Measurements from ENCODE around the gene S100B.
"Not testable (repeated sequence)": the region's sequence is repeated elsewhere in the genome, so short reads cannot be mapped to it uniquely, and the experiment has no call there.

Gene S100B

DNA sequence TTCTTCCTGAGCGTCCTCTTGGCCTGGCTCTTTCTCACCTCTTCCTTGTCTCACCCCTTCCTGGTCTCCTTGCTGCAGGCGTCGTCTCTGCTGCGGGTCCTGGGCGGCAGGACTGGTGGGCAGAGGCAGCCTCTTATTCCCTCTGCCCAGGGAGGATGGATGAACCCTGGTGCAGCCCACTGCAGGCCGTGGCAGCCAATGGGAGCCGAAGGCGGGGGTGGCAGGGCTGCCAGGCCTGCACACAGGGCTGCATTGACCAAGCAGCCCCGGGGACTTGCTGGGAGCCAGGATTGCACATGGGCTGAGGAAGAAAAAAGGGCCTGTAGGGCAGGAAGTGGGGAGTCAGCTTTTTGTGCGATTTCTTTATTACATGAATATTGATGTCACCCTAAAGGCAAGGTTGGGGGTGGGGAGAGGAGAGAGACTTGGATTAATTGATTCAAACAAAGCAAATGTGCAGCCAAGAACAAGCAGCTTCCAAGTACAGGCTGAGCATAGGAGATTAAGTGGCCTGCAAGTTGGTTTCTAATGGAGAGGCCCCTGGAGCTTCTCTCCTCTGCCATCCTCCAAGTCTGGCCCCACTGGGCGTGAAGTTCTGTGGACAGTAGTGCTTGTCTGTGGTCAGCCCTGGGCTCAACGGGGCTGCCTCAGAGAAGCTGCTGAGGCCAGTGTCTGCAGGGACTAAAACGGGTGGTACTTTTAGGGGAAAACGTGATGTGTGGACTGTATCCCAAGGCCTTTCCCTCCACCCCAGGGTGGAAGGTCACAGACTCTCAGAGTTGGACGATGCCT is at the start of gene S100B:
Gene S100B (minus strand): TSS at position 108 of the 792 bp plus-strand sequence. CDS start 2,667 bp downstream, outside the sequence.
- no peak for DNase-seq (ENCODE audit: low read depth)

DNA sequence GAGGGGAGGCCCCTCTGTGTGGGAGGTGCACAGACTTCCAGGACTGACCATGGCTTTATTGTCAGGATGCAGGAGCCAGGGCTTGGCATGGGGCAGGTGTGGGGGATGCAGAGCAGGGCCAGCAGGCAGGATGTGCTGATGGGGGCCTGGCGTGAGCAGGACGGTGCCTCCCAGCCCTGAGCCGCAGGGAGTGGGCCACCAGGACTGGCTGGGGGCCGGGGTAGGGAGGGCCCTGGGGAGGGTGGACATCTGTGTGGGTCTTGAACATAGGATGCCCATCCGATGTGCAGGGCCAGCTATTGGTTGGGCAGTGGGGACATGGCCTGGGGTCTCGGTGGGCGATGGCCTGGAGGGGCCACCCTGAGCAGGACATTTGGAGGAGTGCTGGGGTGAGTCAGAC is 46.2 kb upstream of the S100B start:
- DNase-seq (ENCODE audit: low read depth), result no peak

DNA sequence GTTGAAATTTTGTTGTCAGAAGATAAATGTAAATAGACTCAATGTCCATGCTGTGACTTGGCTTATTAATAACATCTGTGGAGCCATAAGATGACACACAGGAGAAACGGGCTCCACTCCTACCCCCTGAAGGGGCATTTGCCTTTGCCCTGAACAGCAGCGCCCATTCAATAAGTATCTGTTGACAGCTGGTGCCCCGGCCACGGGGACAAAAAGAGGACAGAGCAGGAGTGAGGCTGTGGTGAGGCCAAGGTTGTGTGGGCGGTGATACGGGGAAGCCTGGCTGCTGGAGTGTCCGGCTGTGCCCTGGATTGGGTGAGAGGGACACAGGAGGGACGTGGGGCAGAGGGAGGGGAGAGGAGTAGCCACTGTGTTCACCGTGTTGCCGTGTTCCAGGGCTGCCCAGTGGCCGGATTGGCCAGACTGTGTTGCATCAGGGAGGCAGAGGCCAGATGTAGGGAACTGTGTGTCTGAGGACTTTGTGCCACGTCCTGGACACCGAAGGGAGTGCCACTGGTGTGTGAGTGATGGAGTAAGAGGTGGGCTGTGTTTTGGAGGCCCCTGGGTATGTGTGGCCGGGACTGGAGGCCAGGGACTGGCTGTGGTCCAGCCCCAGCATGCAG is 45.7 kb upstream of the S100B start:
- DNase-seq (ENCODE audit: low read depth), result no peak

DNA sequence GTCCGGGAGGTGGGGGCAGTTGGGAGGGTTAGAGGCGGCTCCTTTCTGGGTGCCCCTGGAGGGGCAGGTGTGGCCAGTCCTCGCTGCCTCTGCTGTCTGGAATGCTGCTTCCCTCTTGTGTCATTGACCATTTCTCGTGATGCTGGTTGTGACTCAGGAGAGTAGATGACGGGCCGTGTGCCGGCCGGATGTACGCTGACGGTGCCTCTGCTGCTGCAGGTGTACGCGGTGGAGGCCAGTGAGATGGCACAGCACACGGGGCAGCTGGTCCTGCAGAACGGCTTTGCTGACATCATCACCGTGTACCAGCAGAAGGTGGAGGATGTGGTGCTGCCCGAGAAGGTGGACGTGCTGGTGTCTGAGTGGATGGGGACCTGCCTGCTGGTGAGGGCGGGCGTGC is 44.5 kb upstream of the S100B start:
- no peak for DNase-seq (ENCODE audit: low read depth)

DNA sequence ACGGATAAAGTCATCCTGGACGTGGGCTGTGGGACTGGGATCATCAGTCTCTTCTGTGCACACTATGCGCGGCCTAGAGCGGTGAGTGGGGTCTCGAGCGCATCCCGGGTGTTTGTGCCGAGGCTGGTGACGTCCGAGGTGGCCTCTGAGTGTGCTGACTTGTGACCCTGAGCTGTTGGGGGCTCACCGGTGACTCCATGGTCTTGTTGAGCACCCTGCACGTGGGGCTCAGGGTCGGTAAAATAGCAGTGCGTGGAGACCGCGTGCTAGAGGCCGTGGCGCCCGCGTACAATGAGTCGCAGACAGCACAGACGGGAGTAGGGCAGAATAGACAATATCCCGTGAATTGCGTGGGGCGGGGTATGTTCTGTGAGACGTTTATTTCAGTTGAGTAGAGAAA is 43.7 kb upstream of the S100B start:
- no peak for DNase-seq (ENCODE audit: low read depth)

DNA sequence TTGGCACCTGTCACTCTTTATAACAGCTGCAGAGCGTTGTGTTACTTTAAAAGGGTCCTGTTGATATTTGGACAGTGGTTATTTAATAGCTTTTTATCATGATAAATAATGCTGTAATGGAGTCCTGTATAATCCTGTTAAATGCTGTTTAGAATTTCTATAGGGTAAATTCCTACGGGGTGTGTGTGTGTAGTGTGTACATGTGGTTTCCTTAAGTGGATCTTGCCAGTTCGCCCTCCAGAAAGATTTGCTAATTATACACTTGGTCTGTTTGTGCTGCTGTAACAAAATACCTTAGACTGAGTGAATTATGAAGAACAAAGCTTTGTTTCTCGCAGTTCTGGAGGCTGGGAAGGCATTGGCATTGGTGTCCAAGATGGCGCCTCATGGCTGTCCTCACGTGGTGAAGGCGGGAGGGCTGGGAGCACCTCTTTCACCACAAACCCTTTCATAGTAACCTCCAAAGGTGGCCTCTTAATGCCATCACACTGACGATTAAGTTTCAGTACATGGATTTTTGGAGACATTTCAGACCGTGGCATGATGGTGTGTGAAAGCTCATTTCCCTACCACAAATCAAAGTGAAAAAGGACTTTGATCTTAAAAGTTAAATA is 41.8 kb upstream of the S100B start:
- no peak for DNase-seq (ENCODE audit: low read depth)

DNA sequence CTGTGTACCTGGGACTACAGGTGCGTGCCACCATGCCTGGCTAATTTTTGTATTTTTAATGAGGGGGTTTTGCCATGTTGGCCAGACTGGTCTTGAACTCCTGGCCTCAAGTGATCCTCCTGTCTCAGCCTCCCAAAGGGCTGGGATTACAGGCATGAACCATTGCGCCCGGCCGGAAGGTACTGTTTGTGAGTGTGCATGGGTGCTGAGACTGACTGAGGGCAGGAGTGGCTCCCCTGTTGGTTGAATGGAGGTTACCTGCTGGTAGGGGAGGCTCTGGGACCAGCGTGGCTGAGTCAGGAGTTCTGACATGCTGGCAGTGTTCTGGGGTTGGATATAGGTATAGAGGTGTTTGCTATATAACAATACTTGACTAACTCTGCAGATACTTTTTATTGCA is 41.0 kb upstream of the S100B start:
- no peak for DNase-seq (ENCODE audit: low read depth)

DNA sequence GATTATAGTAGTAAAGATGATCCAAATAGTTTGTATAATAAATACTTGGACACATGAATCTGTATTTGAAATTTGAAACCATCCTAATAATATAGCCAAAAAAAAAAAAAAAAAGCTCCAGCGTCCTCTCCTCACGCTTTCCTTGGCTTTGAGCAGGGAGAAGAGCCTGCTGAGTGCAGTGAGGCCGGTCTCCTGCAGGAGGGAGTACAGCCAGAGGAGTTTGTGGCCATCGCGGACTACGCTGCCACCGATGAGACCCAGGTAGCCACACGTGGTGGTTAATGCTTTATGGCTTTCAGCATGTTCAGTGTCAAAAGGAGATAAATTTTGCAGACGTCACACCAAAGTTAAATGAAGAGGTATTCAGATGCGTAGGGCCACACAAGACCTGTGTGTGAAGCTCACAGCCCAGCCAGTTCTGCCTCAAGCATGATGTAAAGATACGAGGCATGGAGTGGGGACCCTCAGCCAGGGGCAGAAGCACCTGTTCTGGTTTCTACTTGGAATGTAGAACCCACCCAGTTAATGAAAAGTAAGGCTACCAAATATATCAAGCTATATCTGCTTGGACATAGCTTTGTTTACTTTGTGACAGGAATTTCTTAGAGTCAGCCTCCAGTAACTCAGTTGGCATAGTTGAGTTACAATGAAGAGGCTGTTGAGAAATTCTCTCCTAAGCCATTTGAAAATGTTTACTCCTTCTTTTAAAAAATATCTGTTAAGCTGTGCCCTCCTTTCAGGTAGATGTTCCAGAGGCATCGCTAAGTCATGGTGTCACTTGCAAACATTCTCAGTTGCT is 38.7 kb upstream of the S100B start:
- no peak for DNase-seq (ENCODE audit: low read depth)

DNA sequence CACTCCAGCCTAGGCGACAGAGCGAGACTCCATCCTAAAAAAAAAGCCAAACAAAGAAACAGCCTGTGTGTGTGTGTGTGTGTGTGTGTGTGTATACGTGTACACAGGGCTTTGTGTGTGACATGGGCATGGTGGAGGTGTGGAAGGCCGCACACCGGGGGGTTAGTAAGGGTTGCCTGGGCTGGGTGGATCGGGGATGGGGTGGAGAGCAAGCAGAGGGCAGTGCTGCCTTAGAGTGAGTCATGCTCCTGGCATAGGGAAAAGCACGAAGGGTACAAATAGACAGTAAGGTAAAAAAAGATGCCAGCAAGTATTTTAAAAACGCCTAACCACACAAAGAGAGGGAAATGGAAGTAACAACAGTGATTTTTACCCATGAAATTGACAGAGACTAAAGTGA is 36.8 kb upstream of the S100B start:
- DNase-seq (ENCODE audit: low read depth), result no peak

DNA sequence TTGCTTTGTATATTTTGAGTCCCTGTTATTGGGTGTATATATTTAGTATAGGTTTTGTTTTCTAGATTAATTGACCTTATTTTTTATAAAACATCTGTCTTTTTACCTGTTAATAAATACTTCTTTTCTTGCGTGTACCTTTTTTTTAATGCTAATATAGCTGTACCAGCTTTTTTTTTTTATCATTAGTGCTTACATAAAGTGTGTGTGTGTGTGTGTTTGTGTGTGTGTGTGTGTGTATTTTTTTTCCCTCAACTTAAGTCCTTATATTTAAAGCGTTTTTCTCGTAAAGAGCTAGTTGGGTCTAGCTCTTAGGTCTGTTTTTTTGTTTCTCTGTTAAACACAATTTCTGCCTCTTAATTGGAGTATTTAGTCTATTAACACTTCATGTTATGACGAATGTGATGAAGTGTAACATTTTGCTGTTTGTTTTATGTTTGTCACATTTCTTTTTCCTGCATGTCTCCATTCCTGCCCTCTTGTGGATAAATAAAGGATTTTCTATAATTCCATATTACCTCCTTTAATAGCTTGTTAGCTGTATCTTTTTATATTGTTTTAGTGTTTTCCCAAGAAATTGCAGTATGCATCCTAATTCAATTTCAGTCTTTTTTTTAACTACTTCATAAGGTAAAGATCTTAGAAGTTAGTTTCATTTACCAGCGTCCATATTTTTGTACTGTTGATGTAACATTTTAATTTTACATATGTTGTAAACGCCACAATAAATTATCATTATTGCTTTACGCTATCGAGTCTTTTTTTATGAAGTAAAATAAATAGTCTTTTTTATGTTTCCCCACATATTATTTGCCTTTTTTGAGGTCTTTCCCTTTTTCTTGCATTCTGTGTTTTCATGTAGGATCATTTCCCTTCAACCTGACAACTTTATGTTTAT is 34.9 kb upstream of the S100B start:
- peak; percentile 56 for DNase-seq (ENCODE audit: low read depth)

DNA sequence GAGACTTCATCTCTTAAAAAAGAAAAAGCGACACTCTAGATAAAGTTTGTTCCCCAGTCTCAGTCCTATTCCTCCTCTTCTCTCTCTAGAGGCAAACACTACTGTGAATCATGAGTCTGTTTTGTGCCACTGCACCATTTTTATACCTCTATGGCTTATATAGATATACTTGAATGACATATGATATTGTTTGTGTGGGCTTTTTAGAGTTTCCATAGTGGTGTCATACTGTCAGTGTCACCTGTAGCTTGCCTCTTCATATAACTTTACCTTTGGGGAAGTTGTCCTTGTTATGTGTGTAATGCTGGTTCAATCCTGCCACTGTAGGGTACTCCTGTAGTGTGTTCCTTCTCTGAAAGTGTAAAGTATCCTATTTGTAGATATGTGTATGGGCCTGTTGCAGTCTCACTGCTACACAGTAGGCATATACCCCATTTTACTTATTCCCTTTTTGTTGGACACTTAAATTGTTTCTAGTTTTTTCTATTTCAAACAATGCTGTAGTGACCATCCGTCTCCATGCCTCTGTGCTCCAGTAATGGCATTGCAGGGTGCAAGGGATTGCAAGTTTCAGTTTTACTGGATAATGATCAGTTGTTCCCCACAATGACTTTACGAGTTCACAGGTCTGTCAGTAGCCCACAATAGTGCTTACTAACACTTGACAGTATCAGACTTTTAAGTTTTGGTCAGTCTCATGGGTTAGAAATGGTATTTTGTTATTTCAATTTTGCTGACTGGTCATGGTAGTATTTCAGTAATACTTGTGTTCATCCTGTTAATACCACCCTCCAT is 33.3 kb upstream of the S100B start:
- DNase-seq (ENCODE audit: low read depth), result no peak

DNA sequence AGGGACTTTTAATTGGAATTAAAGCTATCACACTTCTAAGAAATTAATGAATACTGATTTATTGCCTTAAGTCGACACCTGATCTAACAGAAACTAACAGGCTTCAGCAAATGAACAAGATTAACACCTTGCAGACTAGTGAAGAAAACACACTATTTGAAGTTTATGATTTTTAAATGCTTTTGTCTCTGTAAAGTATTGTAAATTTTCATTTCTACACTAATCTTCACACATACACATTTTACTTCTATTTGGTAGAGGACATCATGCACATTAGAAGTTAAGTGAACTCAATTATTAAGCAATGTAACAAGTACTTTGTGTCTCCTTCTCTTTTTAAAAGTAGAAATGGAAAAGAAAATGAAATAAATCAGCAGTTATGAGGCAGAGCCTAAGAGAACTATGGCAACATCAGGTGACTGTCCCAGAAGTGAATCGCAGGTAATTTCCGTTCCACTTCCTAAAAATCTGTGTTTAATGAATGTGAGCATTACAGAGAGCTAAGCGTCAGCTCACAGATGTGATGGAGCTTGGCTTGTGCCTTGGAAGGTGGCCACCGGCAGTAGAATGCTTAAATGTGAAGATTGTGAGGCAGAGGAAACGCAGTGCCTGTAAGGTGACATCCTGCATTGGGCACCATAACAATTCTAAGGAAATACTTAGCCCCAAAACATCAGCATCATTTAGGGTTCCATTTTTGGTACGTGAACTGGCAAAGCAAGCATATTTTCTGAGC is 31.8 kb upstream of the S100B start:
- no peak for DNase-seq (ENCODE audit: low read depth)

DNA sequence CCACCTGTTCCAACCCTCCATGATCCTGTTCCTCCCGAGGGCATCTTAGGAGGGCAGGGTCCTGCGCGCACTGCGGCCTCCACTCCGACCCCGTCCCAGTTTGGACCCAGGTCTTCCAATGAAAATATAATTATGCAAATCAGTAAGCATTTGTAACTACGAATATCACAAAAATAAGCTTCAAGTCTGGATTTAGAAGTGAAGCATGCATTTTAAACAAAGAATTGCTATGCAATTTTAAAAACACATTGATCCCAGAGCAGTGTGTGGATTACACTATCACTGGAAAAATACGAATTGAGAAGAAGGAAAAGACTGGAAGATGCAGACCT is 31.3 kb upstream of the S100B start:
- no peak for DNase-seq (ENCODE audit: low read depth)

DNA sequence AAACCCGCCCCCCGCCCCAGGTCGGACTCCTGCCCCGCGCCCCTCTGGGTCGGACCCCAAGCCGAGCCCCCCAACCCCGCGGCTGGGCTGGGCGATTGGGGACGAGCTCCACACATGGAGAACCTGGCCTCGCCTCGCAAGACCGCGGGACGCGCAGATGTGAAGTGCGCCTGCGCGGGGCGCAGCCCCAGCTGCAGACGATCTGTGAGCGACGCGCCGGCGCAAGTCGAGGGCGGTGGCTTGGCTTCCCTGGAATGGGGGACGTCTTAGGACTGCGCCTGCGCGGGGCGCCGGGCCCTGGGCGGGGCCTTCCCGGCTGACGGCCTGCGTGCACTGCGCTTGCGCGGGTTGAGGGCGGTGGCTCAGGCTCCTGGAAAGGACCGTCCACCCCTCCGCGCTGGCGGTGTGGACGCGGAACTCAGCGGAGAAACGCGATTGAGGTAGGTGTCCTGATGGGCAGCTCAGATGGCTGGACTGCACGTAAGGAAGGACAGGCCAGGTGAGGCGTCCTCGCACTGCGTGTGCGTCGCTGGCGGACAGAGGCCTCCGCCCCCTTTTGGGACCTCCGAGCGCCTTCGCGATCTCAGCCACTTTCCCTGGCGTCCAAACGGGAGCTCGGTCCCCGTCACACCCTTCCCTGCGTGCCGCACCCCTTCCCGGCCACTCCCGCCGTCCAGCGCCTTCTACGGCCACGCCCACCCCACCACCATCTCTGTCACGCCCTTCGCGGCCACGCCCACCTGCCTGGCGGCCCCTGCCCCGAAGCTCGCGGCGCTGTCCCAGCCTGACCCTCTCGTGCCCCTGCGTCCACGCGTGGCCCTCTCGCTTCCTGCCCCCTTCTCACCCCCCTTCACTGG is 30.7 kb upstream of the S100B start, which contains the start of gene PRMT2:
Gene PRMT2 (plus strand): TSS at position 351 of the 857 bp plus-strand sequence. CDS start 1,278 bp downstream, outside the sequence.
- peak; percentile 95 for DNase-seq (ENCODE audit: low read depth)

DNA sequence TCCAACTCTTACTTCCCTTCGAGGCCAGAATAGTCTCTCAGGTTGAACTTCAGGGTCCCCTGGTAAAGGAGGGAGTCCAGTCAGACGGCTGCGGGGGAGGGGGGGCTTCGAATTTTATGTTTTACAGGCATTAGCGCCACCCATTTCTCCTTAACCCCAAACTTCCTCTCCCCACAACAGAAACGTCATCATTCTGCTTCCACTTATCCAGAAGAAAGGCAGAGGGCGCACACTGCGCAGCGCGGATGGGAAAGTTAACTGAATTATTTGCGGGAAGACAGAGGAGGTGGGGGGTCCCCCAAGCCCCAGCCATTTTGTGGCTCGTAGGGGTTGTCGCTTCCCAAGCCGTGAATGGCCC is 30.1 kb upstream of the S100B start:
- peak; percentile 88 for DNase-seq (ENCODE audit: low read depth)

DNA sequence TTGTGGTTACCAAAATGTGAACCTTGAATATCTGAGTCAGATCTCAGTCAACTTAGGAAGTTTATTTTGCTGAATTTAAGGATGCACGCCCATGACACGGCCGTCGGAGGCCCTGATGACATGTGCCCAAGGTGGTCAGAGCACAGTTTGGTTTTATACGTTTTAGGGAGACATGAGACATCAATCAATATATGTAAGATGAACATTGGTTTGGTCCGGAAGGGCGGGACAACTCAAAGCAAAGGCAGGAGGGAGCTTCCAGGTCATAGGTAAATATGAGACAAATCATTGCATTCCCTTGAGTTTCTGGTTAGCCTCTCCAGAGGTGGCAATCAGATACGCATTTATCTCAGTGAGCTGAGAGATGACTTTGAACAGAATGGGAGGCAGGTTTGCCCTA is 29.5 kb upstream of the S100B start:
- no peak for DNase-seq (ENCODE audit: low read depth)

DNA sequence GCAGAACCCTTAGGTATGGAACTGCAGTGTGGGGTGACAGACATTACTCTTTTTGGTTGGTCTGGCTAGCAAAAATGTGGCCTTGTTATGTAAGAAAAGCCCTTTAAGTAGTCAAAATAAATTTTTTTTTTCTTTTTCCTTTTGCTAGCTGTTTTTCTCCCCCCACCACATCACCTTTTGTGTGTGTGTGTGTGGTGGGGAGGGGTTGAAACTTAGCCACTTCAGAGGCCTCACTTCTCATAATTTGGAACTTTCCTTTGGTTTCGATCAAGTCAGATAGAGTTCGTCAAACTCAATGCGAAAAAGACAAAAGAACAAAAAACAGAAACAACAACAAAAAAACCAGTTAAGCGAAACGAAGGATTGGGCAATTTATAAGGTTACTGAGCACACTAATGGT is 28.7 kb upstream of the S100B start:
- DNase-seq (ENCODE audit: low read depth), result no peak

DNA sequence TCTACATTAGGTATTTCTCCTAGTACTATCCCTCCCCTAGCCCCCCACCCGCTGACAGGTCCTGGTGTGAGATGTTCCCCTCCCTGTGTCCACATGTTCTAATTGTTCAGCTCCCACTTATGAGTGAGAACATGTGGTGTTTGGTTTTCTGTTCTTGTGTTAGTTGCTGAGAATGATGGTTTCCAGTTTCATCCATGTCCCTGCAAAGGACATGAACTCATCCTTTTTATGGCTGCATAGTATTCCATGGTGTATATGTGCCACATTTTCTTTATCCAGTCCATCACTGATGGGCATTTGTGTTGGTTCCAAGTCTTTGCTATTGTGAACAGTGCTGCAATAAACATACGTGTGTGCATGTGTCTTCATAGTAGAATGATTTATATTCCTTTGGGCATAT is 26.0 kb upstream of the S100B start:
- not testable (repeated sequence) for DNase-seq (ENCODE audit: low read depth)

DNA sequence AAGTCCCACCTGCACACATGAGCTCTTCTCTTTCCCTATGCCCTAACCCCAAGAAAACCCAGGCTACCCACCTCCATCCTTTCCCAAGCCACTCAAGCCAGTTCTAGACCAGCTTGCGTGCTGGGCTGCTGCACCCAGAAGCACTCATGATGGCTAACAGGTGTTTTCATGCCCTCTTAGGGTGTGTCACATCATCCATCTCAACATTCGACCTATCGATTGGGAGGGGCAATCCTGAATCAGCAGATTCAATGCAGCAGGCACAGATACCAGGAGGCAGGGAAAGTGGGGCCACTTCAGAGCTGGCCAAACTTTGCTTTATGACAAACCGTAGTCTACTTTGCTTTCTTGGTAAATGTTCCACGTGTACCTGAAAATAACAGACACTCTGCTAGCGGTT is 24.0 kb upstream of the S100B start:
- no peak for DNase-seq (ENCODE audit: low read depth)
